ENCODE measurements around the gene SDR39U1.

GRCh38 chr14:24416932-24417619 is 25.5 kb downstream of the SDR39U1 start:
- TF ChIP-seq CTCF (IDR thresholded peaks at IDR 0.05), result no peak
- TF ChIP-seq ZFX (IDR thresholded peaks at IDR 0.05; ENCODE audit: borderline replicate concordance), result no peak
